Retina (tissue), 1 donor: ENCODE measurements around the gene MUC5AC.
"Not testable (repeated sequence)": the region's sequence is repeated elsewhere in the genome, so short reads cannot be mapped to it uniquely, and the experiment has no call there.

Source experiments
- DNase-seq: peaks from one replicate; pipeline ENCODE4 v3.0.0-alpha.2; 2016

Gene MUC5AC

DNA sequence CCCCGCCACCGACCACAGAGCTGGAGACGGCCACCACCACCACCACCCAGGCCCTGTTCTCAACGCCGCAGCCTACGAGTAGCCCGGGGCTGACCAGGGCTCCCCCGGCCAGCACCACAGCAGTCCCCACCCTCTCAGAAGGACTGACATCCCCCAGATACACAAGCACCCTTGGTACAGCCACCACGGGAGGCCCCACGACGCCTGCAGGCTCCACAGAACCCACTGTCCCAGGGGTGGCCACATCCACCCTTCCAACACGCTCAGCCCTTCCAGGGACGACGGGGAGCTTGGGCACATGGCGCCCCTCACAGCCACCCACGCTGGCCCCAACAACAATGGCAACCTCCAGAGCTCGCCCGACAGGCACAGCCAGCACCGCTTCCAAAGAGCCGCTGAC, 84.0 kb downstream of the MUC5AC start:
- DNase-seq, result no peak

DNA sequence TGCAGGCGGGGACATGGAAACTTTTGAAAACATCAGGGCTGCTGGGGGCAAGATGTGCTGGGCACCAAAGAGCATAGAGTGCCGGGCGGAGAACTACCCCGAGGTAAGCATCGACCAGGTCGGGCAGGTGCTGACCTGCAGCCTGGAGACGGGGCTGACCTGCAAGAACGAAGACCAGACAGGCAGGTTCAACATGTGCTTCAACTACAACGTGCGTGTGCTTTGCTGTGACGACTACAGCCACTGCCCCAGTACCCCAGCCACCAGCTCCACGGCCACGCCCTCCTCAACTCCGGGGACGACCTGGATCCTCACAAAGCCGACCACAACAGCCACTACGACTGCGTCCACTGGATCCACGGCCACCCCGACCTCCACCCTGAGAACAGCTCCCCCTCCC, 84.5 kb downstream of the MUC5AC start:
- DNase-seq, result no peak

- not testable (repeated sequence) for DNase-seq
Observed at GRCh38 chr11:1242751-1243150, 85.0 kb downstream of the MUC5AC start.

- DNase-seq, result not testable (repeated sequence)
Observed at GRCh38 chr11:1243521-1243920, 85.8 kb downstream of the MUC5AC start.

GRCh38 chr11:1244557-1244956, 86.8 kb downstream of the MUC5AC start:
- not testable (repeated sequence) for DNase-seq

- DNase-seq, result not testable (repeated sequence)
Observed at GRCh38 chr11:1245717-1246116, 88.0 kb downstream of the MUC5AC start.

DNA sequence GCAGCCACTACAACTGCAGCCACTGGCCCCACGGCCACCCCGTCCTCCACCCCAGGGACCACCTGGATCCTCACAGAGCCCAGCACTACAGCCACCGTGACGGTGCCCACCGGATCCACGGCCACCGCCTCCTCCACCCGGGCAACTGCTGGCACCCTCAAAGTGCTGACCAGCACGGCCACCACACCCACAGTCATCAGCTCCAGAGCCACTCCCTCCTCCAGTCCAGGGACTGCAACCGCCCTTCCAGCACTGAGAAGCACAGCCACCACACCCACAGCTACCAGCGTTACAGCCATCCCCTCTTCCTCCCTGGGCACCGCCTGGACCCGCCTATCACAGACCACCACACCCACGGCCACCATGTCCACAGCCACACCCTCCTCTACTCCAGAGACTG, 88.5 kb downstream of the MUC5AC start:
- not testable (repeated sequence) for DNase-seq

- DNase-seq, result not testable (repeated sequence)
Observed at GRCh38 chr11:1247026-1247425, 89.3 kb downstream of the MUC5AC start.

DNA sequence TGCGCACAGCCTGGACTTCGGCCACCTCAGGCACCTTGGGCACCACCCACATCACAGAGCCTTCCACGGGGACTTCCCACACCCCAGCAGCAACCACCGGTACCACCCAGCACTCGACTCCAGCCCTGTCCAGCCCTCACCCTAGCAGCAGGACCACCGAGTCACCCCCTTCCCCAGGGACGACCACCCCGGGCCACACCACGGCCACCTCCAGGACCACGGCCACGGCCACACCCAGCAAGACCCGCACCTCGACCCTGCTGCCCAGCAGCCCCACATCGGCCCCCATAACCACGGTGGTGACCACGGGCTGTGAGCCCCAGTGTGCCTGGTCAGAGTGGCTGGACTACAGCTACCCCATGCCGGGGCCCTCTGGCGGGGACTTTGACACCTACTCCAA, 91.2 kb downstream of the MUC5AC start:
- not testable (repeated sequence) for DNase-seq

GRCh38 chr11:1250411-1250810, 92.7 kb downstream of the MUC5AC start:
- DNase-seq, result not testable (repeated sequence)
